ENCODE data around the gene SNN.

GRCh38 chr16:11671676-11672075 is 3.4 kb downstream of the SNN start:
- TF ChIP-seq REST (IDR thresholded peaks at IDR 0.05) (no peak), POLR2A (IDR thresholded peaks at IDR 0.05; ENCODE audit: low read length) (no peak), MAFK (IDR thresholded peaks at IDR 0.05; ENCODE audit: partially characterized antibody) (no peak), CHD4 (IDR thresholded peaks at IDR 0.05; ENCODE audit: borderline replicate concordance) (no peak), CTCF (IDR thresholded peaks at IDR 0.05) (no peak), PHF8 (IDR thresholded peaks at IDR 0.05; ENCODE audit: borderline replicate concordance, low read depth) (no peak), MAX (IDR thresholded peaks at IDR 0.05) (no peak), ESRRA (IDR thresholded peaks at IDR 0.05; ENCODE audit: borderline replicate concordance, low read length) (no peak), RAD21 (conservative IDR thresholded peaks at IDR 0.05 in 1 of 2, IDR thresholded peaks at IDR 0.05 in 1 of 2) (no peak), EP300 (IDR thresholded peaks at IDR 0.05) (no peak), RNF2 (IDR thresholded peaks at IDR 0.05; ENCODE audit: borderline replicate concordance, low read depth) (no peak), JUN (IDR thresholded peaks at IDR 0.05) (no peak)

All from A549 (cell line).